WERI-Rb-1 (cell line): ENCODE measurements around the gene ZNF486.
"Not testable (repeated sequence)": the region's sequence is repeated elsewhere in the genome, so short reads cannot be mapped to it uniquely, and the experiment has no call there.

ENCODE experiments used
- DNase-seq: peaks from one replicate; pipeline ENCODE4 v3.0.0-alpha.2; 2020
- H3K27ac ChIP-seq: fragments of 250-450 bp; sonication (Bioruptor Pico); 2 replicates; pipeline ENCODE4 v1.5.1; 2020; ENCODE audit warnings: mild to moderate bottlenecking, moderate library complexity
- H3K27me3 ChIP-seq: fragments of 250-450 bp; sonication (Bioruptor Pico); 2 replicates; pipeline ENCODE4 v1.5.1; 2021; ENCODE audit warnings: mild to moderate bottlenecking, low read depth, moderate library complexity; ENCODE audit not compliant: insufficient read depth, severe bottlenecking
- H3K36me3 ChIP-seq: fragments of 250-450 bp; sonication (Bioruptor Pico); 2 replicates; pipeline ENCODE4 v1.5.1; 2020; ENCODE audit warnings: mild to moderate bottlenecking, moderate library complexity
- H3K4me3 ChIP-seq: 2 replicates; pipeline ENCODE4 v1.5.1; 2011; ENCODE audit warnings: low read depth, mild to moderate bottlenecking, control low read depth, low read length
- H3K9me3 ChIP-seq: fragments of 250-450 bp; sonication (Bioruptor Pico); 2 replicates; pipeline ENCODE4 v1.5.1; 2021; ENCODE audit warnings: mild to moderate bottlenecking, moderate library complexity; ENCODE audit not compliant: severe bottlenecking
- CTCF ChIP-seq: IDR thresholded peaks from 2 replicates; pipeline ENCODE4 v1.5.1; 2011; ENCODE audit warnings: low read depth, mild to moderate bottlenecking, control low read depth, inconsistent platforms, low read length

Gene ZNF486

GRCh38 chr19:20182222-20182785, 15.3 kb downstream of the ZNF486 start:
- DNase-seq = no peak
- Histone ChIP-seq H3K27ac (no peak overlapping the region), H3K9me3 (no peaks in the 10 kb centered on the region), H3K27me3 (no peaks in the 10 kb centered on the region), H3K36me3 (peaks cover 3% of the 10 kb centered on the region), H3K4me3 (no peak overlapping the region)
- no peak for TF ChIP-seq CTCF

GRCh38 chr19:20186174-20186573, 19.2 kb downstream of the ZNF486 start:
- Histone ChIP-seq H3K4me3 (no peak overlapping the region), H3K36me3 (peaks cover 22% of the 10 kb centered on the region), H3K27ac (no peak overlapping the region), H3K9me3 (no peaks in the 10 kb centered on the region), H3K27me3 (no peaks in the 10 kb centered on the region)
- DNase-seq = no peak
- TF ChIP-seq CTCF = no peak

GRCh38 chr19:20197747-20198146, 30.7 kb downstream of the ZNF486 start:
- H3K36me3 ChIP-seq = peaks cover 32% of the 10 kb centered on the region
- DNase-seq = no peak
- peaks cover 11% of the 10 kb centered on the region for H3K9me3 ChIP-seq
- TF ChIP-seq CTCF = no peak
- H3K4me3 ChIP-seq = no peak overlapping the region
- H3K27ac ChIP-seq = no peak overlapping the region
- H3K27me3 ChIP-seq = no peaks in the 10 kb centered on the region

- Histone ChIP-seq H3K36me3 (no peaks in the 10 kb centered on the region), H3K9me3 (no peaks in the 10 kb centered on the region), H3K27me3 (no peaks in the 10 kb centered on the region), H3K4me3 (no peak overlapping the region), H3K27ac (no peak overlapping the region)
- no peak for DNase-seq
- TF ChIP-seq CTCF = no peak
Observed at GRCh38 chr19:20209051-20209450, 42.0 kb downstream of the ZNF486 start.

- H3K27ac ChIP-seq, H3K27me3 ChIP-seq, H3K9me3 ChIP-seq, H3K36me3 ChIP-seq, DNase-seq, H3K4me3 ChIP-seq: not testable (repeated sequence)
Observed at GRCh38 chr19:20214366-20214765, 47.4 kb downstream of the ZNF486 start.

- H3K27me3 ChIP-seq, H3K9me3 ChIP-seq, DNase-seq, H3K36me3 ChIP-seq, H3K4me3 ChIP-seq, H3K27ac ChIP-seq: not testable (repeated sequence)
Observed at GRCh38 chr19:20221605-20222004, 54.6 kb downstream of the ZNF486 start.

- no peak overlapping the region for H3K27ac ChIP-seq
- peaks cover 5% of the 10 kb centered on the region for H3K9me3 ChIP-seq
- no peaks in the 10 kb centered on the region for H3K27me3 ChIP-seq
- H3K4me3 ChIP-seq = no peak overlapping the region
- no peak for DNase-seq
- H3K36me3 ChIP-seq = no peaks in the 10 kb centered on the region
- TF ChIP-seq CTCF = no peak
Observed at GRCh38 chr19:20233105-20233504, 66.1 kb downstream of the ZNF486 start.
